Activated CD8-positive, alpha-beta T cell treated with anti-CD3 and anti-CD28 coated beads, Interleukin-2, amount 10 ng/mL, durations not matched to agents 7 days and 5 days (primary cell): Measurements from ENCODE around the gene CD2. TPM values are rescaled to one million over a fixed set of nuclear protein-coding genes. Genes with fewer than 3 reads are reported as not detected.

Source experiments
- ATAC-seq: fragments of 150-1000 bp; cut with Tn5 transposase; one replicate; pipeline ENCODE4 v1.10.0; 2021; ENCODE audit warnings: moderate library complexity
- CTCF ChIA-PET: fragments of 350-600 bp; sonication (Branson Sonifier 250); formaldehyde crosslinking; loops from one replicate; lab custom pipeline; 2021; ENCODE audit warnings: antibody characterized with exemption; lab: Charles Lee
- POLR2A ChIA-PET: fragments of 350-600 bp; sonication (Branson Sonifier 250); formaldehyde crosslinking; loops from one replicate; lab custom pipeline; 2021; ENCODE audit warnings: antibody characterized with exemption; lab: Charles Lee
- DNase-seq: peaks from one replicate; pipeline ENCODE4 v3.0.0-alpha.2; 2020
- H3K27ac Mint-ChIP-seq: one replicate; pipeline ENCODE4 v1.8.0; 2021; ENCODE audit warnings: mild to moderate bottlenecking, mixed read lengths
- H3K27me3 Mint-ChIP-seq: one replicate; pipeline ENCODE4 v1.8.0; 2021; ENCODE audit warnings: low read depth, mixed read lengths
- H3K36me3 Mint-ChIP-seq: one replicate; pipeline ENCODE4 v1.8.0; 2021; ENCODE audit warnings: low read depth, mixed read lengths
- H3K4me1 Mint-ChIP-seq: one replicate; pipeline ENCODE4 v1.8.0; 2021; ENCODE audit warnings: low read depth, mixed read lengths
- H3K4me3 Mint-ChIP-seq: one replicate; pipeline ENCODE4 v1.8.0; 2021; ENCODE audit warnings: mild to moderate bottlenecking, mixed read lengths
- H3K9me3 Mint-ChIP-seq: one replicate; pipeline ENCODE4 v1.8.0; 2022; ENCODE audit warnings: mixed read lengths; ENCODE audit not compliant: insufficient read depth
- total RNA-seq, 2 experiments: library from RNA; stranded (reverse); gene quantifications; one replicate each; pipeline ENCODE4 v1.2.3, GENCODE V29; 2021

CD2 gene
- total RNA-seq, 2 experiments from 2014 or later, result 186 to 189 TPM

- CTCF ChIA-PET, result interaction anchor here (1.0 to 15.2 kb wide), 13 partner anchors 10 to 293 kb away, joined by 3 to 229 read pairs (median 50); partner anchors contain the start of genes CD2 and TTF2
- no peaks in the 10 kb centered on the region for H3K27me3 Mint-ChIP-seq
Measured at GRCh38 chr1:116767782-116768382, 13.7 kb downstream of the CD2 start.

GRCh38 chr1:116768416-116769103 lies 14.3 kb downstream of the CD2 start:
- Mint-ChIP-seq H3K27me3 (no peaks in the 10 kb centered on the region), H3K27ac (peak overlapping the region; percentile 99), H3K9me3 (peaks cover 6% of the 10 kb centered on the region), H3K36me3 (peaks cover 83% of the 10 kb centered on the region), H3K4me3 (peak overlapping the region; percentile 56), H3K4me1 (peaks cover 98% of the 10 kb centered on the region)
- no peak for ATAC-seq
- POLR2A ChIA-PET, result interaction anchor here (1.0 to 24.5 kb wide), 13 partner anchors 9 to 290 kb away, joined by 3 to 548 read pairs (median 13); partner anchors contain the start of genes CD2 and TTF2
- CTCF ChIA-PET, result interaction anchor here (1.0 to 15.2 kb wide), 15 partner anchors 7 to 292 kb away, joined by 3 to 229 read pairs (median 7); partner anchors contain the start of genes CD2 and TTF2
- no peak for DNase-seq

More at GRCh38 chr1:116767782-116768382, 13.7 kb downstream of the CD2 start:
- ATAC-seq, result no peak
- peak overlapping the region; percentile 56 for H3K4me3 Mint-ChIP-seq
- H3K27ac Mint-ChIP-seq, result peak overlapping the region; percentile 99
- H3K9me3 Mint-ChIP-seq, result no peaks in the 10 kb centered on the region
- no peak for DNase-seq
- H3K36me3 Mint-ChIP-seq, result peaks cover 83% of the 10 kb centered on the region
- H3K4me1 Mint-ChIP-seq, result peaks cover 100% of the 10 kb centered on the region
- POLR2A ChIA-PET, result interaction anchor here (1.0 to 24.5 kb wide), 11 partner anchors 9 to 290 kb away, joined by 3 to 548 read pairs (median 17); partner anchors contain the start of genes CD2 and TTF2

- DNase-seq (peak; percentile 58), ATAC-seq (peak; percentile 3)
- ChIA-PET POLR2A (interaction anchor here (0.6 to 24.5 kb wide), 20 partner anchors 9 to 112 kb away, joined by 3 to 548 read pairs (median 6); partner anchors contain the start of gene CD2), CTCF (interaction anchor here (0.7 to 15.2 kb wide), 24 partner anchors 8 to 291 kb away, joined by 3 to 229 read pairs (median 4); partner anchors contain the start of genes CD2 and TTF2)
- peak overlapping the region; percentile 99 for H3K27ac Mint-ChIP-seq
- peaks cover 9% of the 10 kb centered on the region for H3K9me3 Mint-ChIP-seq
- peaks cover 93% of the 10 kb centered on the region for H3K4me1 Mint-ChIP-seq
- H3K27me3 Mint-ChIP-seq, result no peaks in the 10 kb centered on the region
- H3K36me3 Mint-ChIP-seq, result peaks cover 78% of the 10 kb centered on the region
- H3K4me3 Mint-ChIP-seq, result peak overlapping the region; percentile 56
Measured at GRCh38 chr1:116769104-116769452, 14.8 kb downstream of the CD2 start.

- H3K4me1 Mint-ChIP-seq, result peaks cover 90% of the 10 kb centered on the region
Measured at GRCh38 chr1:116769561-116769977, 15.3 kb downstream of the CD2 start.

GRCh38 chr1:116769994-116770393 lies 15.8 kb downstream of the CD2 start:
- CTCF ChIA-PET, result interaction anchor here (0.6 to 15.2 kb wide), 19 partner anchors 8 to 286 kb away, joined by 3 to 229 read pairs (median 6); partner anchors contain the start of gene CD2
- DNase-seq (peak; percentile 33), ATAC-seq (peak; percentile 1)
- Mint-ChIP-seq H3K36me3 (peaks cover 77% of the 10 kb centered on the region), H3K27ac (peak overlapping the region; percentile 99), H3K4me3 (peak overlapping the region; percentile 56), H3K4me1 (peaks cover 85% of the 10 kb centered on the region), H3K27me3 (no peaks in the 10 kb centered on the region), H3K9me3 (peaks cover 15% of the 10 kb centered on the region)
- POLR2A ChIA-PET, result interaction anchor here (0.8 to 24.5 kb wide), 18 partner anchors 8 to 290 kb away, joined by 3 to 548 read pairs (median 8); partner anchors contain the start of genes CD2 and TTF2

More at GRCh38 chr1:116769561-116769977, 15.3 kb downstream of the CD2 start:
- POLR2A ChIA-PET, result interaction anchor here (0.6 to 24.5 kb wide), 20 partner anchors 9 to 291 kb away, joined by 3 to 548 read pairs (median 6); partner anchors contain the start of genes CD2 and TTF2
- Mint-ChIP-seq H3K27ac (peak overlapping the region; percentile 99), H3K36me3 (peaks cover 78% of the 10 kb centered on the region), H3K27me3 (no peaks in the 10 kb centered on the region), H3K9me3 (peaks cover 13% of the 10 kb centered on the region), H3K4me3 (peak overlapping the region; percentile 56)
- DNase-seq, result peak; percentile 90
- CTCF ChIA-PET, result interaction anchor here (0.6 to 15.2 kb wide), 23 partner anchors 8 to 290 kb away, joined by 3 to 229 read pairs (median 5); partner anchors contain the start of genes CD2 and TTF2
- peak; percentile 79 for ATAC-seq

GRCh38 chr1:116770625-116771024 lies 16.4 kb downstream of the CD2 start:
- ChIA-PET POLR2A (interaction anchor here (1.4 to 24.5 kb wide), 9 partner anchors 11 to 290 kb away, joined by 5 to 548 read pairs (median 17); partner anchors contain the start of genes CD2 and TTF2), CTCF (interaction anchor here (1.2 to 15.2 kb wide), 12 partner anchors 8 to 282 kb away, joined by 3 to 229 read pairs (median 14); no protein-coding TSS in a partner anchor)
- ATAC-seq (peak; percentile 4), DNase-seq (peak; percentile 37)
- Mint-ChIP-seq H3K4me3 (peak overlapping the region; percentile 56), H3K27ac (peak overlapping the region; percentile 99), H3K27me3 (no peaks in the 10 kb centered on the region), H3K9me3 (peaks cover 15% of the 10 kb centered on the region), H3K4me1 (peaks cover 79% of the 10 kb centered on the region), H3K36me3 (peaks cover 76% of the 10 kb centered on the region)

- ChIA-PET CTCF (interaction anchor here (0.8 to 15.2 kb wide), 15 partner anchors 7 to 288 kb away, joined by 3 to 229 read pairs (median 7); partner anchors contain the start of genes CD2 and TTF2), POLR2A (interaction anchor here (0.7 to 24.5 kb wide), 9 partner anchors 8 to 288 kb away, joined by 3 to 548 read pairs (median 7); partner anchors contain the start of genes CD2 and TTF2)
- Mint-ChIP-seq H3K9me3 (peaks cover 15% of the 10 kb centered on the region), H3K4me3 (no peak overlapping the region), H3K4me1 (peaks cover 66% of the 10 kb centered on the region), H3K27ac (peak overlapping the region; percentile 48), H3K27me3 (no peaks in the 10 kb centered on the region), H3K36me3 (peaks cover 69% of the 10 kb centered on the region)
- ATAC-seq, result no peak
- no peak for DNase-seq
Measured at GRCh38 chr1:116771997-116772647, 17.9 kb downstream of the CD2 start.

- no peak overlapping the region for H3K4me3 Mint-ChIP-seq
- no peaks in the 10 kb centered on the region for H3K27me3 Mint-ChIP-seq
- no peak overlapping the region for H3K27ac Mint-ChIP-seq
- POLR2A ChIA-PET, result interaction anchor here (0.7 to 24.5 kb wide), 7 partner anchors 9 to 287 kb away, joined by 3 to 548 read pairs (median 17); partner anchors contain the start of genes CD2 and TTF2
- H3K4me1 Mint-ChIP-seq, result peaks cover 66% of the 10 kb centered on the region
- DNase-seq, result no peak
- H3K9me3 Mint-ChIP-seq, result peaks cover 15% of the 10 kb centered on the region
- CTCF ChIA-PET, result interaction anchor here (0.8 to 15.2 kb wide), 14 partner anchors 8 to 288 kb away, joined by 3 to 229 read pairs (median 6); partner anchors contain the start of genes CD2 and TTF2
- ATAC-seq, result no peak
- peaks cover 64% of the 10 kb centered on the region for H3K36me3 Mint-ChIP-seq
Measured at GRCh38 chr1:116772648-116773045, 18.4 kb downstream of the CD2 start.

GRCh38 chr1:116775116-116775752 lies 21.0 kb downstream of the CD2 start:
- Mint-ChIP-seq H3K9me3 (peaks cover 15% of the 10 kb centered on the region), H3K4me1 (peaks cover 53% of the 10 kb centered on the region), H3K27me3 (no peaks in the 10 kb centered on the region), H3K36me3 (peaks cover 45% of the 10 kb centered on the region), H3K4me3 (peak overlapping the region; percentile 6), H3K27ac (no peak overlapping the region)
- ChIA-PET POLR2A (interaction anchor here (1.0 to 17.2 kb wide), 2 partner anchors 11 to 30 kb away, joined by 5 to 377 read pairs; no protein-coding TSS in a partner anchor), CTCF (interaction anchor here (15.2 kb wide), 1 partner anchor 40 kb away, joined by 229 read pairs; no protein-coding TSS in a partner anchor)
- ATAC-seq (no peak), DNase-seq (no peak)
